ENCODE measurements around the gene SETX. TPM values are rescaled to one million over a fixed set of nuclear protein-coding genes. Genes with fewer than 3 reads are reported as not detected.

Gene SETX, protein sequence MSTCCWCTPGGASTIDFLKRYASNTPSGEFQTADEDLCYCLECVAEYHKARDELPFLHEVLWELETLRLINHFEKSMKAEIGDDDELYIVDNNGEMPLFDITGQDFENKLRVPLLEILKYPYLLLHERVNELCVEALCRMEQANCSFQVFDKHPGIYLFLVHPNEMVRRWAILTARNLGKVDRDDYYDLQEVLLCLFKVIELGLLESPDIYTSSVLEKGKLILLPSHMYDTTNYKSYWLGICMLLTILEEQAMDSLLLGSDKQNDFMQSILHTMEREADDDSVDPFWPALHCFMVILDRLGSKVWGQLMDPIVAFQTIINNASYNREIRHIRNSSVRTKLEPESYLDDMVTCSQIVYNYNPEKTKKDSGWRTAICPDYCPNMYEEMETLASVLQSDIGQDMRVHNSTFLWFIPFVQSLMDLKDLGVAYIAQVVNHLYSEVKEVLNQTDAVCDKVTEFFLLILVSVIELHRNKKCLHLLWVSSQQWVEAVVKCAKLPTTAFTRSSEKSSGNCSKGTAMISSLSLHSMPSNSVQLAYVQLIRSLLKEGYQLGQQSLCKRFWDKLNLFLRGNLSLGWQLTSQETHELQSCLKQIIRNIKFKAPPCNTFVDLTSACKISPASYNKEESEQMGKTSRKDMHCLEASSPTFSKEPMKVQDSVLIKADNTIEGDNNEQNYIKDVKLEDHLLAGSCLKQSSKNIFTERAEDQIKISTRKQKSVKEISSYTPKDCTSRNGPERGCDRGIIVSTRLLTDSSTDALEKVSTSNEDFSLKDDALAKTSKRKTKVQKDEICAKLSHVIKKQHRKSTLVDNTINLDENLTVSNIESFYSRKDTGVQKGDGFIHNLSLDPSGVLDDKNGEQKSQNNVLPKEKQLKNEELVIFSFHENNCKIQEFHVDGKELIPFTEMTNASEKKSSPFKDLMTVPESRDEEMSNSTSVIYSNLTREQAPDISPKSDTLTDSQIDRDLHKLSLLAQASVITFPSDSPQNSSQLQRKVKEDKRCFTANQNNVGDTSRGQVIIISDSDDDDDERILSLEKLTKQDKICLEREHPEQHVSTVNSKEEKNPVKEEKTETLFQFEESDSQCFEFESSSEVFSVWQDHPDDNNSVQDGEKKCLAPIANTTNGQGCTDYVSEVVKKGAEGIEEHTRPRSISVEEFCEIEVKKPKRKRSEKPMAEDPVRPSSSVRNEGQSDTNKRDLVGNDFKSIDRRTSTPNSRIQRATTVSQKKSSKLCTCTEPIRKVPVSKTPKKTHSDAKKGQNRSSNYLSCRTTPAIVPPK (N-terminal part only)
- total RNA-seq (10 to 100 TPM; 66.3 to 88.7 TPM), polyA plus RNA-seq (ENCODE audit: insufficient read length in 2 of 2) (10 to 100 TPM; 38.0 to 42.8 TPM)
- long read RNA-seq, donor 1, result 0 reads
- long read RNA-seq, donor 2, result 0 reads
- long read RNA-seq, donor 3, result 0 reads
- long read RNA-seq, donor 4, result 0 reads

GRCh38 chr9:132354637-132355355, at the start of gene SETX:
Gene SETX, minus strand, starts transcription at chr9:132354986. Its CDS starts 5,558 bp downstream, at chr9:132349428.
- peak; percentile 88 to 99 (median 96) for DNase-seq (ENCODE audit: low read depth in 4 of 6, low spot score in 6 of 6)
- WGBS (ENCODE audit: insufficient coverage), result 0% methylated on average over 81 of the region's 82 CpGs
- Histone ChIP-seq H3K9me3 (ENCODE audit: control insufficient read depth, insufficient read depth, low read length) (no peaks in the 10 kb centered on the region), H3K27me3 (ENCODE audit: control insufficient read depth, insufficient read depth, low read length) (no peaks in the 10 kb centered on the region), H3K4me3 (ENCODE audit: low read depth, low read length) (peak within 1 kb of the TSS; percentile 75), H3K27ac (ENCODE audit: low read depth, low read length) (peak within 1 kb of the TSS; percentile 86), H3K36me3 (ENCODE audit: control insufficient read depth, insufficient read depth, low read length) (peaks cover 5% of the 10 kb centered on the region), H3K4me1 (ENCODE audit: control insufficient read depth, insufficient read depth, low read length) (peaks cover 15% of the 10 kb centered on the region)

DNA sequence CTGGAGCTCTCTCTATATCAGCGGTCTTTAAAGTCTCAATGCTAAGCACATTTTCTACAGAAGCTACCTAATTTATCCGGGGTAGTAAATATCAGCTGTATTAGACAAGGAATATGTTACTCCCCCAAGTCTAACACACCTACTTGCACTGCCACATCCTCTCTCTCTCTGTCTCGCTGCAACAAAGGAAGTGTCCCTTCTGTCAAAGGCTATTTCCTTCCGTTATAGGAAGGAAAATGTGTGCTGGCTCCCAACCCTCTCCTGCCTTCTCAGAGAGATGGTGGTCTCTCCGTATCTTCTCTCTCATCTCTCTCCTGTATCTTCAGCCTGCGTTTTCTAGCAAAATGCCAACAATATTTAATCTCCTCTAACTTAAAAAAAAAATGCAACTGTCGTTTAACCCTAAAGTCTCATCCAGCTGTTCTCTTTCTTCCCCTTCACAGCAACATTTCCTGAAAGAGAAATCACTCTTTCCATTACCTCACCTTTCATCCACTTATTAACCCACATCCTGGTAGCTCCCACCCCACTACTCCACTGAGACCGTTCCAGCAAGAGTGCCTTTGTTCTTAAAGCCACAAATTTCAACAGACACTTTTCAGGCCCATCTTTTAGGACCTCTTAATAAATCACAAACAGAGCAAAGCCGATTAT, 49.6 kb upstream of the SETX start:
- H3K27ac ChIP-seq (ENCODE audit: low read depth, low read length), result no peak overlapping the region
- WGBS (ENCODE audit: insufficient coverage), result 48% methylated on average over 6 of the region's 9 CpGs
- DNase-seq (ENCODE audit: low read depth in 4 of 6, low spot score in 6 of 6), result no peak

GRCh38 chr9:132401824-132402223, 47.0 kb upstream of the SETX start:
- 80% methylated on average over 1 of the region's 4 CpGs for WGBS (ENCODE audit: insufficient coverage)
- H3K4me1 ChIP-seq (ENCODE audit: control insufficient read depth, insufficient read depth, low read length), result peaks cover 12% of the 10 kb centered on the region

More for the DNA sequence above, 49.6 kb upstream of the SETX start:
- H3K4me1 ChIP-seq (ENCODE audit: control insufficient read depth, insufficient read depth, low read length), result peaks cover 13% of the 10 kb centered on the region
- no peak overlapping the region for H3K4me3 ChIP-seq (ENCODE audit: low read depth, low read length)
- H3K9me3 ChIP-seq (ENCODE audit: control insufficient read depth, insufficient read depth, low read length), result no peaks in the 10 kb centered on the region
- H3K27me3 ChIP-seq (ENCODE audit: control insufficient read depth, insufficient read depth, low read length), result peaks cover 4% of the 10 kb centered on the region
- H3K36me3 ChIP-seq (ENCODE audit: control insufficient read depth, insufficient read depth, low read length), result peaks cover 19% of the 10 kb centered on the region

DNA sequence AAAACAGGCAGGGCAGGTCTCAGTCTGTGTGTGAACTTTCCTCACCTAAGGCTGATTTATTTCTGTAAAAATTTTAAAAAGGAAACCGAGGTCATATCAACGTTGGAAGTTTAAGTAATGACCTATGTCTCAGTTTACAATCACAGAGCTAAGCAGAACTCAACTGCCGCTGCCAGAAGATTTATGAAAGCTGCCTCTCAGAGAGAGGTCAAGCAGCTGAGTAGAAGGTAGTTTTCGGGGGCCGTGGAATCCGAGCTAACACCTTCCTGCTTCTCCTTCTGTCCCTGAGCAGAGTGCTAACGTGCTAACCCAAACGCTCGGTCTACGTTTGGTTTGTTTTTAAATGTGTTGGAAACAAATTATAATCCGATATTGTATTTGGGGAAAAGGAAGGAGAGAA, 40.8 kb upstream of the SETX start:
- Histone ChIP-seq H3K4me3 (ENCODE audit: low read depth, low read length) (no peak overlapping the region), H3K4me1 (ENCODE audit: control insufficient read depth, insufficient read depth, low read length) (no peaks in the 10 kb centered on the region), H3K27ac (ENCODE audit: low read depth, low read length) (no peak overlapping the region), H3K27me3 (ENCODE audit: control insufficient read depth, insufficient read depth, low read length) (no peaks in the 10 kb centered on the region), H3K36me3 (ENCODE audit: control insufficient read depth, insufficient read depth, low read length) (peaks cover 63% of the 10 kb centered on the region), H3K9me3 (ENCODE audit: control insufficient read depth, insufficient read depth, low read length) (no peaks in the 10 kb centered on the region)
- no peak for DNase-seq (ENCODE audit: low read depth in 4 of 6, low spot score in 6 of 6)
- 90% methylated on average over 7 of the region's 11 CpGs for WGBS (ENCODE audit: insufficient coverage)

More at GRCh38 chr9:132401824-132402223, 47.0 kb upstream of the SETX start:
- Histone ChIP-seq H3K36me3 (ENCODE audit: control insufficient read depth, insufficient read depth, low read length) (peaks cover 35% of the 10 kb centered on the region), H3K9me3 (ENCODE audit: control insufficient read depth, insufficient read depth, low read length) (no peaks in the 10 kb centered on the region), H3K4me3 (ENCODE audit: low read depth, low read length) (no peak overlapping the region), H3K27ac (ENCODE audit: low read depth, low read length) (no peak overlapping the region), H3K27me3 (ENCODE audit: control insufficient read depth, insufficient read depth, low read length) (no peaks in the 10 kb centered on the region)
- DNase-seq (ENCODE audit: low read depth in 4 of 6, low spot score in 6 of 6), result no peak

DNA sequence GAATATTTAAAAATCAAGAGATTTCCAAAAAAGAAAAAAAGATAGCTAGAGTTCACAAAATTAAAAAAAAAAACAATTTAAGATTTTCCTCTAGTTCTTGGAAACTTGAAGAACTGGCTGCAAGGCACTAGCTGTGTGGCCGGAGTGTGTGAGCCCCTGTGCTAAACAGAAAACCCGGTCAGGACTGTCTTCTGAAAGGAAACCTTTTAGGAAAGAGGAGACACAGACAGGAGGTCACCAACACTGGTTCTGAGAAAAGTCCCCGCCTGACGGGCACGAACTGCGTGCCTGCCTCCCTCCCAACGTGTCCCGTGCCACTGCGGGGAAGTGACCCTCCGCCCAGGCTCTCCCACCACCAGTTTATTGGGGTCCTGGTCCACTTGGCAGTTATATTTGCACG, 36.7 kb upstream of the SETX start:
- no peak for DNase-seq (ENCODE audit: low read depth in 4 of 6, low spot score in 6 of 6)
- H3K4me3 ChIP-seq (ENCODE audit: low read depth, low read length), result no peak overlapping the region
- H3K36me3 ChIP-seq (ENCODE audit: control insufficient read depth, insufficient read depth, low read length), result peaks cover 77% of the 10 kb centered on the region
- H3K4me1 ChIP-seq (ENCODE audit: control insufficient read depth, insufficient read depth, low read length), result no peaks in the 10 kb centered on the region
- H3K9me3 ChIP-seq (ENCODE audit: control insufficient read depth, insufficient read depth, low read length), result no peaks in the 10 kb centered on the region
- no peaks in the 10 kb centered on the region for H3K27me3 ChIP-seq (ENCODE audit: control insufficient read depth, insufficient read depth, low read length)
- 91% methylated on average over 9 of the region's 11 CpGs for WGBS (ENCODE audit: insufficient coverage)
- no peak overlapping the region for H3K27ac ChIP-seq (ENCODE audit: low read depth, low read length)

DNA sequence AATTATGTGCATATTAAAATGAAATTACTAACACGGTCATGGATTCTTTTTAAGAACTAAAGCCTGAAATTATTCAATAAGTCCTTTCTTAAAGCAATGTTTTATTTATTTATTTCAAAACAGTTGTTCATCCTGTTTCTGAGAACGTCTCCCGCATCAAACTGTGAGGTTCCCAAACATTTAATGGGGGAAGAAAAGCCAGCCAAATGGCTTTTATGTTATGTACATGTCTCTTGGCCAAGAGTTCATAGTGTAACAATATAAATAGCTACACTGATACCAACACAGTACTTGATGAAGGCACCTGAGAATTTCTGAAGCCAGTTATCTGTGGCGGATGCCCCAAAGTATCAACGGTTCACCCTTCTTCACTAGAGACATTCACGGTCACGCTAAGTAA, 36.2 kb upstream of the SETX start:
- no peak overlapping the region for H3K27ac ChIP-seq (ENCODE audit: low read depth, low read length)
- DNase-seq (ENCODE audit: low read depth in 4 of 6, low spot score in 6 of 6), result no peak
- H3K27me3 ChIP-seq (ENCODE audit: control insufficient read depth, insufficient read depth, low read length), result no peaks in the 10 kb centered on the region
- no peaks in the 10 kb centered on the region for H3K9me3 ChIP-seq (ENCODE audit: control insufficient read depth, insufficient read depth, low read length)
- H3K4me3 ChIP-seq (ENCODE audit: low read depth, low read length), result no peak overlapping the region
- H3K4me1 ChIP-seq (ENCODE audit: control insufficient read depth, insufficient read depth, low read length), result no peaks in the 10 kb centered on the region
- peaks cover 73% of the 10 kb centered on the region for H3K36me3 ChIP-seq (ENCODE audit: control insufficient read depth, insufficient read depth, low read length)
- 93% methylated on average over 2 of the region's 7 CpGs for WGBS (ENCODE audit: insufficient coverage)

DNA sequence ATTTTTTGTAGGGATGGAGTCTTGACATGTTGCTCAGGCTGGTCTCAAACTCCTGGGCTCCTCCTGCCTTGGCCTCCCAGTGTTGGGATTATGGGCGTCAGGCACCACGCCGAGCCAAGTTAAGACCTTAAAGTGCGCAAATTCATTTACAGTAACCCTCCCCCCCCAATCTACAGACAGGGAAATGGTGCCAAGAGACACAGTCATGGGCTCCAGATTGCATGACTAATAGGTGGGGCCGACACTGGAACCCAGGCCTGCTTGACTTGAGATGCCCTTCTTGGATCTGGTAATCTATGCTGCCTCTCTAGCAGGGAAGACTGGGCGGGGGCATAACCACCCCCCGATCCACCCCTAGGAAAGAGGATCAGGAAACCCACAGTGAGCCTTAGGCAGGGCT, 32.3 kb upstream of the SETX start:
- H3K36me3 ChIP-seq (ENCODE audit: control insufficient read depth, insufficient read depth, low read length), result peaks cover 58% of the 10 kb centered on the region
- no peak overlapping the region for H3K27ac ChIP-seq (ENCODE audit: low read depth, low read length)
- no peak for DNase-seq (ENCODE audit: low read depth in 4 of 6, low spot score in 6 of 6)
- no peaks in the 10 kb centered on the region for H3K4me1 ChIP-seq (ENCODE audit: control insufficient read depth, insufficient read depth, low read length)
- H3K4me3 ChIP-seq (ENCODE audit: low read depth, low read length), result no peak overlapping the region
- WGBS (ENCODE audit: insufficient coverage), result 99% methylated on average over 7 of the region's 7 CpGs
- H3K9me3 ChIP-seq (ENCODE audit: control insufficient read depth, insufficient read depth, low read length), result no peaks in the 10 kb centered on the region
- H3K27me3 ChIP-seq (ENCODE audit: control insufficient read depth, insufficient read depth, low read length), result no peaks in the 10 kb centered on the region

DNA sequence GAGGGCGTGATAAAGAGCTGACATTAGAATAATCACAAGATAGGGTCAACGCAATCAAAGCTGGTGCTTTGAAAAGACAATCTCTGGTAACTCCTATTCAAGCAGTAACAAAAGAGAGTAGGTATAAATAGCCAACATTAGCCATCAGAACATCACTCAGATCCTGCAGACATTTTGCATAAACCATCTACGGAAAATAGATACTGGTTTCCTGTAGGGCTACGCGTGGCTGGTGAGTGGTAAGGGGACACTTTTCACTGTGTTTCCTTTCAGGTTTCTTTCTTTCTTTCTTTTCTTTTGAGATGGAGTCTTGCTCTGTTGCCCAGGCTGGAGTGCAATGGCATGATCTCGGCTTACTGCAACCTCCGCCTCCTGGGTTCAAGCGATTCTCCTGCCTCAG, 29.6 kb upstream of the SETX start:
- H3K27me3 ChIP-seq (ENCODE audit: control insufficient read depth, insufficient read depth, low read length), result no peaks in the 10 kb centered on the region
- H3K4me3 ChIP-seq (ENCODE audit: low read depth, low read length), result no peak overlapping the region
- no peaks in the 10 kb centered on the region for H3K4me1 ChIP-seq (ENCODE audit: control insufficient read depth, insufficient read depth, low read length)
- DNase-seq (ENCODE audit: low read depth in 4 of 6, low spot score in 6 of 6), result no peak
- WGBS (ENCODE audit: insufficient coverage), result no CpG with 5 or more reads among the region's 8 CpGs
- no peak overlapping the region for H3K27ac ChIP-seq (ENCODE audit: low read depth, low read length)
- H3K36me3 ChIP-seq (ENCODE audit: control insufficient read depth, insufficient read depth, low read length), result peaks cover 44% of the 10 kb centered on the region
- H3K9me3 ChIP-seq (ENCODE audit: control insufficient read depth, insufficient read depth, low read length), result no peaks in the 10 kb centered on the region
